HCT116 (cell line): ENCODE measurements around the gene ELN. TPM values are rescaled to one million over a fixed set of nuclear protein-coding genes. Genes with fewer than 3 reads are reported as not detected.
A peak's percentile ranks its signal among the peaks of the same experiment; 100 is the strongest.

ENCODE experiments used
- ATAC-seq: fragments of 200-7000 bp; cut with Tn5 transposase; 2 replicates; pipeline ENCODE4 v1.9.1; 2020; ENCODE audit warnings: mild to moderate bottlenecking, moderate library complexity
- BruUV-seq: library from RNA; stranded (reverse); fragments of 400-500 nt; replicated peaks from 2 replicates; lab custom pipeline; 2021; lab: Mats Ljungman, UMichigan
- CTCF ChIA-PET: fragments of 300-600 bp; sonication (Branson Sonifier 250); formaldehyde crosslinking; loops from one replicate; lab custom pipeline; 2021; ENCODE audit warnings: antibody characterized with exemption; lab: Charles Lee
- POLR2A ChIA-PET: fragments of 300-600, 350-600 bp; sonication (Branson Sonifier 250); formaldehyde crosslinking; loops from one replicate; lab custom pipeline; 2021; ENCODE audit warnings: antibody characterized with exemption; lab: Charles Lee
- RAD21 ChIA-PET, 2 experiments: fragments of 300-600 bp; sonication (Branson Sonifier 250); formaldehyde crosslinking; loops; one replicate each; lab custom pipeline; 2023; ENCODE audit warnings: low total read pairs in 2 of 2; ENCODE audit not compliant: uncharacterized antibody in 2 of 2, unreplicated experiment in 2 of 2, low non-redundant PET in 1 of 2; lab: Charles Lee
- DNase-seq: peaks from one replicate; pipeline ENCODE4 v3.0.0-alpha.2; 2010; ENCODE audit warnings: low read depth, low spot score
- H2AFZ ChIP-seq: fragments of 200-600 bp; shearing (Covaris generic), sonication (generic); 2 replicates; pipeline ENCODE4 v1.6.1; 2017; ENCODE audit warnings: low read depth, mixed run types, mixed read lengths, antibody characterized with exemption, low read length; ENCODE audit not compliant: poor library complexity, severe bottlenecking
- H3K27ac ChIP-seq: 2 replicates; pipeline ENCODE4 v1.5.1; 2012; ENCODE audit warnings: low read depth, low read length
- H3K27me3 ChIP-seq: fragments of 200-600 bp; sonication (generic); 2 replicates; pipeline ENCODE4 v1.6.1; 2016; ENCODE audit warnings: mixed run types, low read length, mixed read lengths; ENCODE audit not compliant: insufficient read depth
- H3K36me3 ChIP-seq, 2 experiments: fragments of 200-500 bp in 1 of 2; fragments of 200-600 bp in 1 of 2; sonication (Bioruptor generic) in 1 of 2; sonication (generic) in 1 of 2; 2 replicates each; pipeline versions ENCODE4 v1.5.1 to v1.6.1; 2014 to 2016; ENCODE audit warnings: low read length in 2 of 2, inconsistent platforms in 1 of 2, mixed read lengths in 1 of 2, mixed run types in 1 of 2; ENCODE audit not compliant: insufficient read depth in 2 of 2, control insufficient read depth in 1 of 2
- H3K4me1 ChIP-seq, 2 experiments: fragments of 200-600 bp in 1 of 2; sonication (generic) in 1 of 2; 2 replicates each; pipeline versions ENCODE4 v1.5.1 to v1.6.1; 2012 to 2017; ENCODE audit warnings: low read length in 2 of 2, inconsistent platforms in 1 of 2, mild to moderate bottlenecking in 1 of 2, mixed read lengths in 1 of 2, mixed run types in 1 of 2, moderate library complexity in 1 of 2; ENCODE audit not compliant: insufficient read depth in 2 of 2, control insufficient read depth in 1 of 2
- H3K4me2 ChIP-seq: fragments of 200-600 bp; sonication (generic); 2 replicates; pipeline ENCODE4 v1.6.1; 2017; ENCODE audit warnings: mixed run types, low read length, mixed read lengths
- H3K4me3 ChIP-seq, 2 experiments: fragments of 200-600 bp in 1 of 2; sonication (generic) in 1 of 2; replicated peaks in 1 of 2; 2 replicates each; pipeline ENCODE4 v1.5.1; 2011 to 2016; ENCODE audit warnings: low read length in 2 of 2, control low read depth in 1 of 2, low read depth in 1 of 2, mild to moderate bottlenecking in 1 of 2, mixed read lengths in 1 of 2, mixed run types in 1 of 2
- H3K79me2 ChIP-seq: fragments of 200-600 bp; sonication (generic); 2 replicates; pipeline ENCODE4 v1.6.1; 2017; ENCODE audit warnings: mild to moderate bottlenecking, mixed run types, low read length, moderate library complexity, mixed read lengths; ENCODE audit not compliant: insufficient read depth
- H3K9ac ChIP-seq: fragments of 200-600 bp; sonication (generic); 2 replicates; pipeline ENCODE4 v1.6.1; 2016; ENCODE audit warnings: low read length, mixed read lengths
- H3K9me2 ChIP-seq: fragments of 200-600 bp; sonication (generic), shearing (Covaris generic); 2 replicates; pipeline ENCODE4 v1.6.1; 2017; ENCODE audit warnings: mixed run types, mild to moderate bottlenecking, moderate library complexity; ENCODE audit not compliant: insufficient read depth
- H3K9me3 ChIP-seq, 2 experiments: fragments of 200-500 bp in 1 of 2; fragments of 200-600 bp in 1 of 2; sonication (Bioruptor generic) in 1 of 2; sonication (generic) in 1 of 2; 2 replicates each; pipeline ENCODE4 v1.6.1; 2014 to 2017; ENCODE audit warnings: low read length in 2 of 2, mixed read lengths in 2 of 2, inconsistent platforms in 1 of 2, low read depth in 1 of 2, mild to moderate bottlenecking in 1 of 2, mixed run types in 1 of 2, moderate library complexity in 1 of 2; ENCODE audit not compliant: control insufficient read depth in 1 of 2, insufficient read depth in 1 of 2
- H4K20me1 ChIP-seq: fragments of 200-600 bp; sonication (generic), shearing (Covaris generic); 2 replicates; pipeline ENCODE4 v1.6.1; 2017; ENCODE audit warnings: mixed run types, mild to moderate bottlenecking, moderate library complexity; ENCODE audit not compliant: insufficient read depth
- CBX3 ChIP-seq: IDR thresholded peaks from 2 replicates; pipeline ENCODE4 v1.6.1; 2012; ENCODE audit warnings: low read depth
- EGR1 ChIP-seq: IDR thresholded peaks from 2 replicates; pipeline ENCODE4 v1.6.1; 2012; ENCODE audit warnings: low read depth
- EZH2phosphoT487 ChIP-seq: fragments of 200-600 bp; IDR thresholded peaks from 2 replicates; pipeline ENCODE4 v1.6.1; 2018; ENCODE audit warnings: antibody characterized with exemption, borderline replicate concordance
- FOSL1 ChIP-seq: IDR thresholded peaks from 2 replicates; pipeline ENCODE4 v1.6.1; 2012; ENCODE audit warnings: low read depth
- JUND ChIP-seq: IDR thresholded peaks from 2 replicates; pipeline ENCODE4 v1.6.1; 2012
- RAD21 ChIP-seq: IDR thresholded peaks from 2 replicates; pipeline ENCODE4 v1.6.1; 2012; ENCODE audit warnings: low read depth, mild to moderate bottlenecking
- SRF ChIP-seq: IDR thresholded peaks from 2 replicates; pipeline ENCODE4 v1.6.1; 2012; ENCODE audit warnings: low read depth
- ZNF274 ChIP-seq: fragments of 200-500 bp; sonication (Bioruptor generic); IDR thresholded peaks from 2 replicates; pipeline ENCODE4 v1.6.1; 2014; ENCODE audit warnings: mild to moderate bottlenecking, low read depth, low read length, inconsistent platforms
- intact Hi-C: fragments of 100-400 bp; cut with micrococcal nuclease; formaldehyde crosslinking; loops from 2 replicates; pipeline ENCODE4 v1.10.0; 2022
- total RNA-seq: library from RNA; stranded (reverse); gene quantifications from one replicate; pipeline ENCODE4 v1.2.1, GENCODE V29; 2021; ENCODE audit not compliant: unreplicated experiment
- TF ChIP-seq, protein P1 (sequence below): IDR thresholded peaks from 2 replicates; pipeline ENCODE4 v1.6.1; 2011; ENCODE audit warnings: mild to moderate bottlenecking, low read length, moderate library complexity; ENCODE audit not compliant: insufficient replicate concordance; ENCODE audit errors: extremely low read depth

The ELN gene
- total RNA-seq, 1 experiment from 2014 or later = 0.17 TPM

DNA sequence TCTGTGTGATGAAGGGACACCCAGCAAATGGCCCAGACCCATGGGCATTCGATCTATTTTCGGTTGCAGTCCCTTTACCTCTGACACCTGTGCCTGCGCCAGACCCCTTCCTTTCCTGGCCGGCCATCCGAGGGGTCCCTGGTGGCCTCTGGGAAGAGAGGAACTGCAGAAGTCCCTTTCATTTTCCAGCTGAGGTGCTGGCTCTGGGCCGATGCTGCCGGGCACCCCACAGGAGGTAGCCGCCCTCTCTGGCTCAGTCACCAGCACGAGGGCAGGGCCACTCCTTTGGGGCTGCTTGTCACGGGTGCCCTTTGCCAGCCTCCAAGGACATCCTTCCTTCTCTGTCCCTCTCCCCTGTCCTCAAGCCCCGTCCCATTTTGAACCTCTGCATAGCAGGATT lies 4.2 kb upstream of the ELN start:
- POLR2A ChIA-PET = interaction anchor here (1.5 kb wide), 1 partner anchor 9 kb away, joined by 4 read pairs; no protein-coding TSS in a partner anchor
- no TSS peak for BruUV-seq
- Histone ChIP-seq H3K27ac (no peak overlapping the region), H3K79me2 (no peaks in the 10 kb centered on the region), H3K36me3 (no peaks in the 10 kb centered on the region), H3K9ac (no peak overlapping the region), H3K4me3 (no peak overlapping the region), H4K20me1 (no peaks in the 10 kb centered on the region), H3K9me2 (no peaks in the 10 kb centered on the region), H3K27me3 (0 out of 2 replicates have a peak, but pooled peaks cover 7% of the 10 kb centered on the region), H2AFZ (no peak overlapping the region), H3K4me2 (peak overlapping the region; percentile 64), H3K4me1 (peaks cover 6 to 24% of the 10 kb centered on the region in 2 experiments; a peak in 3 of 4 replicates), H3K9me3 (no peaks in the 10 kb centered on the region)
- intact Hi-C loops = no loop called here
- CTCF ChIA-PET = interaction anchor here (1.0 to 2.0 kb wide), 4 partner anchors 42 to 183 kb away, joined by 3 to 4 read pairs (median 3); no protein-coding TSS in a partner anchor
- TF ChIP-seq EZH2phosphoT487 (no peak), CBX3 (no peak), RAD21 (no peak), JUND (no peak), FOSL1 (no peak), EGR1 (no peak), SRF (no peak), ZNF274 (no peak)
- TF ChIP-seq, protein P1, sequence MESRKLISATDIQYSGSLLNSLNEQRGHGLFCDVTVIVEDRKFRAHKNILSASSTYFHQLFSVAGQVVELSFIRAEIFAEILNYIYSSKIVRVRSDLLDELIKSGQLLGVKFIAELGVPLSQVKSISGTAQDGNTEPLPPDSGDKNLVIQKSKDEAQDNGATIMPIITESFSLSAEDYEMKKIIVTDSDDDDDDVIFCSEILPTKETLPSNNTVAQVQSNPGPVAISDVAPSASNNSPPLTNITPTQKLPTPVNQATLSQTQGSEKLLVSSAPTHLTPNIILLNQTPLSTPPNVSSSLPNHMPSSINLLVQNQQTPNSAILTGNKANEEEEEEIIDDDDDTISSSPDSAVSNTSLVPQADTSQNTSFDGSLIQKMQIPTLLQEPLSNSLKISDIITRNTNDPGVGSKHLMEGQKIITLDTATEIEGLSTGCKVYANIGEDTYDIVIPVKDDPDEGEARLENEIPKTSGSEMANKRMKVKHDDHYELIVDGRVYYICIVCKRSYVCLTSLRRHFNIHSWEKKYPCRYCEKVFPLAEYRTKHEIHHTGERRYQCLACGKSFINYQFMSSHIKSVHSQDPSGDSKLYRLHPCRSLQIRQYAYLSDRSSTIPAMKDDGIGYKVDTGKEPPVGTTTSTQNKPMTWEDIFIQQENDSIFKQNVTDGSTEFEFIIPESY = no peak
- ATAC-seq = no peak
- RAD21 ChIA-PET = no interaction called here
- no peak for DNase-seq
